ENCODE data around the gene CORO7.
"Not testable (repeated sequence)": the region's sequence is repeated elsewhere in the genome, so short reads cannot be mapped to it uniquely, and the experiment has no call there.

CORO7 gene

GRCh38 chr16:4340443-4340842 is 76.0 kb downstream of the CORO7 start:
- in situ Hi-C loops (cut with HindIII; ENCODE audit: low sequenced_read_pairs), result no loop called here

- in situ Hi-C loops (cut with HindIII; ENCODE audit: low sequenced_read_pairs), result no loop called here
Observed at GRCh38 chr16:4339909-4340308, 76.5 kb downstream of the CORO7 start.

GRCh38 chr16:4339455-4339854 is 76.9 kb downstream of the CORO7 start:
- in situ Hi-C loops (cut with HindIII; ENCODE audit: low sequenced_read_pairs), result no loop called here

- in situ Hi-C loops (cut with HindIII; ENCODE audit: low sequenced_read_pairs), result no loop called here
Observed at GRCh38 chr16:4338712-4339299, 77.6 kb downstream of the CORO7 start.

GRCh38 chr16:4338125-4338582 is 78.2 kb downstream of the CORO7 start:
- in situ Hi-C loops (cut with HindIII; ENCODE audit: low sequenced_read_pairs), result no loop called here

- in situ Hi-C loops (cut with HindIII; ENCODE audit: low sequenced_read_pairs), result no loop called here
Observed at GRCh38 chr16:4337540-4338088, 78.8 kb downstream of the CORO7 start.

- in situ Hi-C loops (cut with HindIII; ENCODE audit: low sequenced_read_pairs), result no loop called here
Observed at GRCh38 chr16:4336701-4337539, 79.5 kb downstream of the CORO7 start.

- in situ Hi-C loops (cut with HindIII; ENCODE audit: low sequenced_read_pairs), result no loop called here
Observed at GRCh38 chr16:4334724-4335495, 81.5 kb downstream of the CORO7 start.

- in situ Hi-C loops (cut with HindIII; ENCODE audit: low sequenced_read_pairs), result not testable (repeated sequence)
Observed at GRCh38 chr16:4333714-4334113, 82.7 kb downstream of the CORO7 start.

GRCh38 chr16:4333308-4333638 is 83.1 kb downstream of the CORO7 start:
- in situ Hi-C loops (cut with HindIII; ENCODE audit: low sequenced_read_pairs), result no loop called here

GRCh38 chr16:4332623-4333307 is 83.6 kb downstream of the CORO7 start:
- in situ Hi-C loops (cut with HindIII; ENCODE audit: low sequenced_read_pairs), result no loop called here

GRCh38 chr16:4332083-4332482 is 84.3 kb downstream of the CORO7 start:
- in situ Hi-C loops (cut with HindIII; ENCODE audit: low sequenced_read_pairs), result no loop called here

- in situ Hi-C loops (cut with HindIII; ENCODE audit: low sequenced_read_pairs), result no loop called here
Observed at GRCh38 chr16:4330277-4330874, 86.0 kb downstream of the CORO7 start.

- in situ Hi-C loops (cut with HindIII; ENCODE audit: low sequenced_read_pairs), result no loop called here
Observed at GRCh38 chr16:4328782-4329775, 87.3 kb downstream of the CORO7 start.

GRCh38 chr16:4328046-4328781 is 88.2 kb downstream of the CORO7 start:
- in situ Hi-C loops (cut with HindIII; ENCODE audit: low sequenced_read_pairs), result no loop called here

- in situ Hi-C loops (cut with HindIII; ENCODE audit: low sequenced_read_pairs), result no loop called here
Observed at GRCh38 chr16:4327386-4328045, 88.9 kb downstream of the CORO7 start.

- in situ Hi-C loops (cut with HindIII; ENCODE audit: low sequenced_read_pairs), result no loop called here
Observed at GRCh38 chr16:4325253-4325758, 91.1 kb downstream of the CORO7 start.
